Gastrocnemius medialis (tissue), 4 donors: ENCODE results near the gene GPR157. TPM values are rescaled to one million over a fixed set of nuclear protein-coding genes. Genes with fewer than 3 reads are reported as not detected.
A peak's percentile ranks its signal among the peaks of the same experiment; 100 is the strongest.

Source experiments
- ATAC-seq, 2 donors: fragments of 150-250 bp; one replicate each; pipeline ENCODE4 v1.9.1; 2016
- DNase-seq, 2 donors: peaks; one replicate each; pipeline ENCODE4 v3.0.0-alpha.2; 2019
- H3K27ac ChIP-seq, 4 donors: fragments of 200-600 bp; sonication (generic); 1 replicate in 1 of 4; 2 replicates in 3 of 4; pipeline ENCODE4 v1.5.1; 2016 to 2018; ENCODE audit warnings: mild to moderate bottlenecking in 2 of 4, moderate library complexity in 1 of 4
- H3K27me3 ChIP-seq, 3 donors: fragments of 200-600 bp; sonication (generic) in 2 of 3; 1 replicate in 1 of 3; 2 replicates in 2 of 3; pipeline versions ENCODE4 v1.5.1 to v1.6.0; 2016 to 2019; ENCODE audit warnings: mild to moderate bottlenecking in 1 of 3, moderate library complexity in 1 of 3
- H3K36me3 ChIP-seq, 2 donors: fragments of 200-600 bp; sonication (generic) in 1 of 2; one replicate each; pipeline ENCODE4 v1.5.1; 2017 to 2018
- H3K4me1 ChIP-seq, 2 donors: fragments of 200-600 bp; sonication (generic) in 1 of 2; one replicate each; pipeline ENCODE4 v1.5.1; 2016 to 2017; ENCODE audit warnings: mild to moderate bottlenecking in 2 of 2
- H3K4me3 ChIP-seq, 4 donors: fragments of 200-600 bp; sonication (generic) in 3 of 4; 1 replicate in 1 of 4; 2 replicates in 3 of 4; pipeline ENCODE4 v1.5.1; 2016 to 2019; ENCODE audit warnings: mild to moderate bottlenecking in 2 of 4
- H3K9me3 ChIP-seq, 3 donors: fragments of 200-600 bp; sonication (generic) in 2 of 3; 1 replicate in 1 of 3; 2 replicates in 2 of 3; pipeline ENCODE4 v1.5.1; 2016 to 2019
- POLR2A ChIP-seq, 2 donors: fragments of 450-650 bp; IDR thresholded peaks; one replicate each; pipeline ENCODE4 v1.6.1; 2017; ENCODE audit warnings: antibody characterized with exemption in 2 of 2, mild to moderate bottlenecking in 2 of 2, moderate library complexity in 2 of 2
- in situ Hi-C, 4 donors: fragments of 200-750 bp; cut with MboI; loops; one replicate each; pipeline versions ENCODE4 v1.15.0 to v1.8.0; 2017; ENCODE audit warnings: low sequenced_read_pairs in 4 of 4
- intact Hi-C: fragments of 100-400 bp; cut with DNase I; formaldehyde crosslinking; loops from one replicate; pipeline ENCODE4 v1.15.1; 2023; ENCODE audit warnings: low total_unique reads
- total RNA-seq, 4 donors: library from RNA; depleted of rRNA; stranded (reverse); fragments of >200 nt; gene quantifications; one replicate each; pipeline versions ENCODE4 v1.1.0 to v1.2.3, GENCODE V29; 2016
- TF ChIP-seq, protein P1 (sequence below), 5 experiments: fragments of 450-650 bp in 3 of 5; fragments of 200-600 bp in 2 of 5; sonication (generic) in 2 of 5; IDR thresholded peaks in 4 of 5; conservative IDR thresholded peaks in 1 of 5; 1 replicate in 4 of 5; 2 replicates in 1 of 5; pipeline ENCODE4 v1.5.1; 2016 to 2019; ENCODE audit warnings: antibody characterized with exemption in 5 of 5, mild to moderate bottlenecking in 3 of 5, moderate library complexity in 3 of 5

Gene GPR157
- total RNA-seq, 4 donors from 2014 or later = 12.9 to 38.1 (median 18.9) TPM

DNA sequence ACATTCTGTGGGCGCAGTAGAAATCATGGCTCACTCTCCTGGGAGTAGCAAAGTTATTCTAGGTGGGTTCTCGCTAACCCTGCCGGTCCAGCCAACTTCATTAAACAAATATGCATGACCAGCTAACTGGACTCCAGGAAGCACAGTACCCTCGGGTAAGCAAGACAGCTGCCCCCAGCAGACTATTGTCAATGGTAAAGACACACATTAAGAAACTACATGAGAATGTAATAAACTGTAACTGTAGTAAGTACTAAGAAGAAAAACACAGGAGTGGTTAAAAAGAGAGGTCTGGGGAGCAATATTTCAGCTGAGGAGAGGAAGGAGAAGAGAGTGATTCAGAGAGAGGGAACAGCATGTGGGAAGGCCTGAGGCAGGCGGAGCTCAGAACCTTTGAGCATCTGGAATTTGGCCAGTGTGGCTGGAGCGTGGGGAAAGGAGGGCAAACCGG is 66.9 kb downstream of the GPR157 start:
- TF ChIP-seq, protein P1, sequence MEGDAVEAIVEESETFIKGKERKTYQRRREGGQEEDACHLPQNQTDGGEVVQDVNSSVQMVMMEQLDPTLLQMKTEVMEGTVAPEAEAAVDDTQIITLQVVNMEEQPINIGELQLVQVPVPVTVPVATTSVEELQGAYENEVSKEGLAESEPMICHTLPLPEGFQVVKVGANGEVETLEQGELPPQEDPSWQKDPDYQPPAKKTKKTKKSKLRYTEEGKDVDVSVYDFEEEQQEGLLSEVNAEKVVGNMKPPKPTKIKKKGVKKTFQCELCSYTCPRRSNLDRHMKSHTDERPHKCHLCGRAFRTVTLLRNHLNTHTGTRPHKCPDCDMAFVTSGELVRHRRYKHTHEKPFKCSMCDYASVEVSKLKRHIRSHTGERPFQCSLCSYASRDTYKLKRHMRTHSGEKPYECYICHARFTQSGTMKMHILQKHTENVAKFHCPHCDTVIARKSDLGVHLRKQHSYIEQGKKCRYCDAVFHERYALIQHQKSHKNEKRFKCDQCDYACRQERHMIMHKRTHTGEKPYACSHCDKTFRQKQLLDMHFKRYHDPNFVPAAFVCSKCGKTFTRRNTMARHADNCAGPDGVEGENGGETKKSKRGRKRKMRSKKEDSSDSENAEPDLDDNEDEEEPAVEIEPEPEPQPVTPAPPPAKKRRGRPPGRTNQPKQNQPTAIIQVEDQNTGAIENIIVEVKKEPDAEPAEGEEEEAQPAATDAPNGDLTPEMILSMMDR (IDR thresholded peaks at IDR 0.05 in 4 of 5, conservative IDR thresholded peaks at IDR 0.05 in 1 of 5) = no peak
- TF ChIP-seq POLR2A (IDR thresholded peaks at IDR 0.05) = no peak
- H3K27ac ChIP-seq = peak overlapping the region; percentile 79 to 90 (median 88)
- DNase-seq = peak in 1 of 2 donors; percentile 14
- intact Hi-C loops = loop anchor here (10.0 kb wide), 4 partner anchors 373 to 1047 kb away; no protein-coding TSS in a partner anchor
- no peaks in the 10 kb centered on the region for H3K9me3 ChIP-seq
- ATAC-seq = no peak
- no peaks in the 10 kb centered on the region for H3K27me3 ChIP-seq
- in situ Hi-C loops = no loop called here
- peaks cover 64 to 65% of the 10 kb centered on the region in 2 donors for H3K4me1 ChIP-seq
- H3K4me3 ChIP-seq = peak overlapping the region in 1 of 4 donors; percentile 5
- H3K36me3 ChIP-seq = no peaks in the 10 kb centered on the region

DNA sequence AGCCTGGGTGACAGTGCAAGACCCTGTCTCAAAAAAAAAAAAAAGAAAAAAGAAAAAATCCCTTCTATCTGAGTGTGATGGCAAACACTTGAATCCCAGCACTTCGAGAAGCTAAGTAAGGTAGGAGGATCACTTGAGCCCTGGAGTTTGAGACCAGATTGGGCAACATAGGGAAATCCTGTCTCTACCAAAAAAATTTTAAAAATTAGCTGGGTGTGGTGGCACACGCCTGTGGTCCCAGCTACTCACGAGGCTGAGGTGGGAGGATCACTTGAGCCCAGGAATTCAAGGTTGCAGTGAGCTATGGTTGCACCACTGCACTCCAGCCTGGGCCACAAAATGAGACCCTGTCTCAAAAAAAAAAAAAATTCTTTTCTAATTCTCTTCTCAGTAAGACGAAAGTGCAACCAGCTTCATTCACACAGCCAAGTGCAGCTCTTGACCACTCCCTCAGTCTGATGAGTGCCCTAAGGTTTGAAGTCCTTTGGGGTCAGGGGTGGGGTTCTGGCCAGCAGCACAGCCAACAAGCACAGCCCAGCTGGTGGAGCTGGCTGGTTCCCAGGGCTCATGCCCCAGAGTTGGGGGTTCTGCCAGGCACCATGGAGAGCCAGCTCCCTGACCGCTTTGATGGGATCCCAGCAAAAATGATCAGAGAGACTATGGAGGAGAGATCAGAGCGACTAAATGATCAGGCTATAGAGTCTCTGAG is 67.5 kb downstream of the GPR157 start:
- Histone ChIP-seq H3K4me1 (peaks cover 57 to 59% of the 10 kb centered on the region in 2 donors), H3K27ac (peak overlapping the region; percentile 79 to 90 (median 88)), H3K36me3 (no peaks in the 10 kb centered on the region), H3K4me3 (peak overlapping the region in 1 of 4 donors; percentile 5), H3K9me3 (no peaks in the 10 kb centered on the region), H3K27me3 (no peaks in the 10 kb centered on the region)
- DNase-seq = peak in 1 of 2 donors; percentile 62
- peak in 1 of 2 donors; percentile 6 for ATAC-seq
- TF ChIP-seq POLR2A (IDR thresholded peaks at IDR 0.05) = peak in 1 of 2 donors; percentile 14
- TF ChIP-seq, protein P1 (IDR thresholded peaks at IDR 0.05 in 4 of 5, conservative IDR thresholded peaks at IDR 0.05 in 1 of 5) = no peak
- intact Hi-C loops = loop anchor here (10.0 kb wide), 4 partner anchors 373 to 1047 kb away; no protein-coding TSS in a partner anchor
- in situ Hi-C loops = no loop called here

DNA sequence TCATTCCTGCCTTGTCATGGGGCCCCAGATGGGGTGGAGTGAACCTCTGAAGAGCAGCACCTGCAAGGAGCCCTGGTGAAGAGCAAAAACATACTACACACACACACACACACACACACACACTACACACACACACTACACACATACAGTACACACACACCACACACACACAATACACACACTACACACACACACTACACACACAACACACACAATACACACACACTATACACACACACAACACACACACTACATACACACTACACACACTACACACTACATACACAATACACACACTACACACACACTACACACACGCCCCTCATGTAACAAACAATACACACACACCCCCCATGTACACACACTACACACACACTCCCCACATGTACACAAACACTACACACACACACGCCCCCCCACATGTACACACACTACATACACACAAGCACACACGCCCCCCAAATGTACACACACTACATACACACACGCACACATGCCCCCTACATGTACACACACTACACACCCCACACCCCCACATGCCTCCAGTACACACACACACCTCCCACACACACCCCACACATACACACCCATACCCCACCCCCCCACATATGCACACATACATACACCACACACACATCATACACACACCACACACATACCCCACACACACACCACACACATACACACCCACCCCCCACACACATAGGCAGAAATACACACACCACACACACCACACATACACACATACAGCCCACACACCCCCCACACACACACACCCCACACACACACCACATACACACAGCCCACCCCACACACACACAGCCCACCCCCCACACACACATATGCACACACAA is 68.8 kb downstream of the GPR157 start:
- DNase-seq (peak in 1 of 2 donors; percentile 10), ATAC-seq (no peak)
- H3K27me3 ChIP-seq = no peaks in the 10 kb centered on the region
- TF ChIP-seq POLR2A (IDR thresholded peaks at IDR 0.05) = no peak
- TF ChIP-seq, protein P1 (IDR thresholded peaks at IDR 0.05 in 4 of 5, conservative IDR thresholded peaks at IDR 0.05 in 1 of 5) = no peak
- peak overlapping the region; percentile 39 to 90 (median 84) for H3K27ac ChIP-seq
- H3K4me3 ChIP-seq = no peak overlapping the region
- peaks cover 46% of the 10 kb centered on the region in 2 donors for H3K4me1 ChIP-seq
- intact Hi-C loops = loop anchor here (10.0 kb wide), 4 partner anchors 375 to 1045 kb away; no protein-coding TSS in a partner anchor
- H3K9me3 ChIP-seq = no peaks in the 10 kb centered on the region
- in situ Hi-C loops = no loop called here
- no peaks in the 10 kb centered on the region for H3K36me3 ChIP-seq

DNA sequence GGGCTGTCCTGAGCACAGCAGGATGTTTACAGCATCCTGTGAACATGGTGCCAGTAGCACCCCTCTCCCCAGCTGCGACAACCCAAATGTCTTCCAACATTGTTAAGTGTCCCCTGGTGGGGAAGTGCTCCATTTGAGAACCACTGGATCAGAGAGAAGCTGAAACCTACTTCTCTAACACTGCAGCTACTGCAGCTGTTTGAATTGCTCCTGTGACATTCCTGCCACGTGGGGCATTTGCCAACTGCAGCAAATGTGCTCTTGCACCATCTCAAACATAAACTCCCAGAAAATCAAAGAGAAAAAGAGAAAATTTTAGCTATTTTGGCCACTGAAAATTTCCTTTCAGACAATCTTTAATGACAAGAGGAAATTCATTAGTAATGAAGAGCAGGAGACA is 70.4 kb downstream of the GPR157 start:
- no peaks in the 10 kb centered on the region for H3K27me3 ChIP-seq
- ATAC-seq = peak; percentile 82 to 86
- peak in 1 of 2 donors; percentile 31 for TF ChIP-seq POLR2A (IDR thresholded peaks at IDR 0.05)
- TF ChIP-seq, protein P1 (IDR thresholded peaks at IDR 0.05 in 4 of 5, conservative IDR thresholded peaks at IDR 0.05 in 1 of 5) = peak in 4 of 5 experiments; percentile 25 to 50 (median 44)
- no peaks in the 10 kb centered on the region for H3K9me3 ChIP-seq
- in situ Hi-C loops (no loop called here), intact Hi-C loops (no loop called here)
- H3K27ac ChIP-seq = peak overlapping the region; percentile 79 to 90 (median 86)
- DNase-seq = peak; percentile 57 to 77
- no peak overlapping the region for H3K4me3 ChIP-seq
- H3K36me3 ChIP-seq = no peaks in the 10 kb centered on the region
- H3K4me1 ChIP-seq = peaks cover 33 to 41% of the 10 kb centered on the region in 2 donors
